Anterior cingulate cortex (tissue), 58 donors: ENCODE data around the gene SERGEF.
"Not testable (repeated sequence)": the region's sequence is repeated elsewhere in the genome, so short reads cannot be mapped to it uniquely, and the experiment has no call there.

Experiments used
- DNase-seq, 58 donors: peaks; one replicate each; lab custom pipeline; 2025; lab: John Stamatoyannopoulos, UW

The SERGEF gene

GRCh38 chr11:18001191-18001590 is 11.7 kb downstream of the SERGEF start:
- DNase-seq, result no peak

- DNase-seq, result no peak
Observed at GRCh38 chr11:18000760-18001159, 12.1 kb downstream of the SERGEF start.

DNA sequence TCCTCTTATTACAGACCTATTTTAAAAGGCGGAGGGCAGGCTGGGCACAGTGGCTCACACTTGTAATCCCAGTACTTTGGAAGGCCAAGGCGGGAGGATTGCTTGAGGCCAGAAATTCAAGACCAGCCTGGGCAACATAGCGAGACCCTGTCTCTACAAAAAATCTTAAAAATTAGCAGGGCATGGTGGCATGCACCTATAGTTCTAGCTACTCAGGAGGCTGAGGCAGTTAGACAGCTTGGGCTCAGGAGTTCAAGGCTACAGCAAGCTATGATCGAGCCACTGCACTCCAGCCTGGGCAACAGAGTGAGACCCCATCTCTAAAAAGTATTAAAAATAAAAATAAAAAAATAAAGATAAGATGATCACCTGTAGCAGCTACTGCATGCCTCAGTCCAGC is 12.7 kb downstream of the SERGEF start:
- not testable (repeated sequence) for DNase-seq

DNA sequence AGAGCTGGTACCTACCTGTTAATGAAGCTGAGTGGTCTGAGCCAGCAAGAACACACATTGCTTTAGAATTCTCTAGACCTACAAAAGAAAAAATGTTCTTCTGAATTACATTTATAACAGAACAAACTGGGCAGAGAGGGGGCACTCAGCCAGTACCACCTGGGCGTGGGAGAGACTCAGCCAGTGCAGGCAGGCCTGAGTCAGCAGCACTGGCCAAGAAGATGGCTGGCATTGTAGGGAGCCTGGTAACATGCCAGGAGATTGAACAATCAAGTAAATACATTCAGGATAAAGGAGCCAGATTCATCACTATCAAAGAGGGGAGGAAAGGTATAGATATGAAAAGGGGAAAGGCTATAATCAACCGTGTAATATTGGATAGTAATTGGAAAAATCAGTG is 19.9 kb downstream of the SERGEF start:
- DNase-seq, result peak in 20 of 58 donors; percentile 11 to 63 (median 29)

DNA sequence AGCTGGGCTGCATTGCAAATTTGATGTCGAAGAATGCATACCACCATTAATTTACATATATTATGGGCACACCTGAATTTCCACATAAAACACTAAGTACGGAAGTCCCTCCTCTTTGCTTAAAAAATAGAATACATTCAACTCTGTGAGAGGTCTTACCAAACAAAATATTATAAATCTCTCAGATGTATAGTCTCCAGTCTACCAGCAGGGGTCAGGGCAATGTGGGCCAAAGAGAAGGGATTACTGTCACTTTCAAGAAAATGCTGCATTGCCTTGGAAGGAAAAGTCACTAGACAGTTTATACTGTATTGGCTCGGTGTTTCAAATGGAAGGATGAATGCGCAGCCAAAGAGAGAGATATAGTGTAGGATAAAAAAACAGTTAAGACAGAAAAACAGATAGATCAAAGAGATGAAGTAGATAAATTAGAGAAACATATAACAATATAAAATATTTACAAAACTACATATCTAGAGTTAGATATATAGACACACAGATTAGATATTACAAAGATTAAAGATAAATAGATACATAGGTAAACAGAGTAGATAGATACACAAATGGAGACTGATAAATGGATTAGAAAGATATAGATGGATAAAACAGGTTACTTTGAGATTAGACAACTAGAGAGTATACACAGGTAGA is 20.9 kb downstream of the SERGEF start:
- DNase-seq, result peak in 13 of 58 donors; percentile 1 to 48 (median 11)

GRCh38 chr11:17989306-17989705 is 23.5 kb downstream of the SERGEF start:
- no peak for DNase-seq

- DNase-seq, result no peak
Observed at GRCh38 chr11:17988465-17988864, 24.4 kb downstream of the SERGEF start.

GRCh38 chr11:17987826-17988225 is 25.0 kb downstream of the SERGEF start:
- no peak for DNase-seq

DNA sequence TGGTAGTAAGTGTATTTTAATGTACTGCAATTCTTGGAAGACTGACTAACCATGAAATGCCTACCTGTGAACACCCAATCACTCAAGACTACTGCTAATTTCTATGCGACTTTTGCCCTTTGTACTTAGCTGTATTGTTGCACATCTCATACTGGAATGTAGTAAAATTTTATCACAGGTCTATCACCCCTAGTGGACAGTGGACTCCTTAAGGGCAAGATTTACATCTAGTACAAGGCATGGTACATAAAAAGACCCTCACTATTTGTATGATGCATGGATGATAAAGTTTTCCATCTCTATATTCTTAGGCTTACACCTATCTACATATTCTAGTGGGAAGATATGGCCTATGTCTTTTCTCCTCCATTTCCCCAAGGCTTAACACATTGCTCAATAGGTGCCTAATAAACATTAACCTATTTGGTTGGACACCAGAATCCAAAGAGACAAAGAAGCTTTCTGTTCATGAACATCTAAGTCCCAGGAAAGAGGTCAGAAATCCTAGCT is 26.1 kb downstream of the SERGEF start:
- no peak for DNase-seq

DNA sequence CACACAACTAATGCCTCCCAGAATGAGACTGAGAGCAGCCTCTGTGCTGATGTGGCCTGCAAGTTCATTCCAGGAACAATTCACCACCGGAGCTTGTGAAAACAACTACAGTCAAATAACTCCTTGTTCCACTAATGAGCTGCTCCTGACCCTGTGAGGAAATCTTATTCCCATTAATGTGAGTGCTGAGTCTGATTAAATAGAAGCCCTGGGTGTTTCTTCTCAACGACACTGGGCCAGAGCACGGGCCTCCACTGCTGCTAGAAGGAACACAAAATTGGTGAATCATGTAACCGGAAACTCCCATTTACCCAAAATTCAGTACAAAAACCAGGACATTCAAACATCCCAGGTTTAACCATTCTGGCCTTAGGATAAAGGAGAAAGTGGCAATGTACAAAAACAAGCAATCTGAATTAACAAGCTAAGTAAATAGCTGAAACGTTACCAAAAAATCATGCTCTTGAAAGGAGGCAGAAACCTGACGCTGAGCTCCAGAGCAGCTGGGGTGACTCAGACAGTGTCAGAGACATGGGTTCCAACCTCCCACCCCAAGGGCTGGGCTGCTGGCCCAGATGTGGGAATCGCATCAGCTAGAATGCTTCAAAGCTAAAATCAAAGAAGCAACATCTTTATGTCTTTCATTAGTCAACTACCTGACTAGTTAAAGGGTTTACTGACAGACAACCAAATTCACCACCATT is 26.7 kb downstream of the SERGEF start:
- peak in 5 of 58 donors; percentile 1 to 46 (median 12) for DNase-seq

- DNase-seq, result peak in 3 of 58 donors; percentile 6 to 46 (median 19)
Observed at GRCh38 chr11:17985517-17985916, 27.3 kb downstream of the SERGEF start.

DNA sequence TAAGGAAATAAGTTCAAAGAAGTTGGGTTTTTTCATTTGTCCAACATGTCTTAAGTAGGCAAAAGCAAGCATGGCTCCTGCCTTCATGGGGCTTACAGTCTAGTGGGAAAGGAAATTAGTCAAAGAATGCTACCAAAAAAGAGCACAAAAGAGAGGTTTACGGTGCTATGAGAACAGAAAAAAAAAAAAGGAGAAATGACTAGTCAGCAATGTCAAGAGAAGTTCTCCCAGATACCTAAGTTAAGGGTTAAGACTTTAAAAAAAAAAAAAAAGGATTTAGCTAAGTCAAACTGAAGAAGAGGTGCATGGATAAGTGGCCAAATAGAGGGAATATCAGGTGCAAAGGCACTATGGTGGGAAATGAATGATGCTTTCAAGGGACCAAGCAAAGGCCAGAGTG is 29.3 kb downstream of the SERGEF start:
- no peak for DNase-seq

DNA sequence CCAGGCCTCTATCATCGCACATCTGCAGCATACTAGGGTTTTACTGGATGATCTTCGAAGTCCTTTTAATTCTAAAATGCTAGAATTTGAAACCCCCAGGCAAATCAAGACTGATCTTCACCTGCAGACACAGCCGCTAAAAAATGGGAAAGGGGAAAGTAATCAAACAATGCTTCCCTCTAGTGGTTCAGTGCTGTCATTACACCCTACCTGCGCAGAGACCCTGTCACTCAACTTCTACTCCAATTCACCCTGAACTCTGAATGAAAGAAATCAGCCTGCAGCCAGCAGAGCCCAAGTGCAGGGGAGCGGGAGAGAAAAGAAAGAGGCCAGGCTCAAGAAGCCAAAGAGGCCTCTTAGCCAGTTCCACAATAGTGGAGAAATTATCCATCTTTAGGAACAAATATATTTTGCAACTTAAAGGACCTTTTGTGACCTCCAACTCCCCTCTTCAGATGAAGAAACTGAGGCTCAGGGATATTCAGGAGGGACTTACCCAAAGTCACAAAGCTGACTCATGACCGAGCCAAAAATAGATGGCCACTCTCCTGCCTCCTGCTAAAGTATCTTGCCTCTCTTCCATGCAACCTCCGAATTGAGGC is 33.0 kb downstream of the SERGEF start:
- peak in 8 of 58 donors; percentile 1 to 18 (median 4) for DNase-seq

DNA sequence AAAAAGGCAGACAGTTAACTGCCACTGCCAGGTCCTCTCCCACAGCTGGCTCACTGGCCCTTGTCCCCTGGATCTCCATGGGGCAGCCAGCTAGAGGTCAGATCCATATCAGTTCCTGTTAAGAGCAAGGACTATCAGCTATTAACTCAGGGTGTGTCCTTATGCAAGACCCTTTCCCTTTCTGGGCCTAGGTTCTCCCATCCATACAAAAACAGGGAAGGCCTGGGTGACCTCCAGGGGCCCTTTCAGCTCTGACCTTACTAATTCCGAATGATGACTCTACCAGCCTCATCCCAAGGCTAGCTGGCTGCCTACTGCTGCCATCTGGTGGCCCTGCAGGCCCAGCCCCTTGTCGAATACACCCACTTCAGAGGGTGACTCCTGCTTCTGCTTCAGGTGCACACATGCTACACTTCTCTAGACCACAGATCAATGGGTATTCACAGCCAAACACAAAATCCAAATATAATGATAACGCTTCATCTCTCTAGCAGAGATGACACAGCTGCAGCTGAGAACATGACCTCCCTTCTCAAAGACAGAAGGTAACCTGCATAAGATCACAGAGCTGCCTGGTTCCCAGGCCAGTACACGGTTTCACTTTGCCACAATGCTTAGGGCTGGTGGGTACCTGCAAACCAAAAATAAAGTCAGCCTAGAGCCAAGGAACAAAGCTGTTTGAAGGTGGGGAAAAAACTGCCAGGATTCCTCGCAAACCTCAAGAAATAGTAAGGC is 34.1 kb downstream of the SERGEF start:
- peak in 39 of 58 donors; percentile 12 to 68 (median 30) for DNase-seq

- DNase-seq, result no peak
Observed at GRCh38 chr11:17976651-17977050, 36.2 kb downstream of the SERGEF start.

GRCh38 chr11:17974246-17974645 is 38.6 kb downstream of the SERGEF start:
- DNase-seq, result peak in 12 of 58 donors; percentile 4 to 38 (median 14)

- peak in 42 of 58 donors; percentile 4 to 86 (median 46) for DNase-seq
Observed at GRCh38 chr11:17972987-17973386, 39.9 kb downstream of the SERGEF start.

DNA sequence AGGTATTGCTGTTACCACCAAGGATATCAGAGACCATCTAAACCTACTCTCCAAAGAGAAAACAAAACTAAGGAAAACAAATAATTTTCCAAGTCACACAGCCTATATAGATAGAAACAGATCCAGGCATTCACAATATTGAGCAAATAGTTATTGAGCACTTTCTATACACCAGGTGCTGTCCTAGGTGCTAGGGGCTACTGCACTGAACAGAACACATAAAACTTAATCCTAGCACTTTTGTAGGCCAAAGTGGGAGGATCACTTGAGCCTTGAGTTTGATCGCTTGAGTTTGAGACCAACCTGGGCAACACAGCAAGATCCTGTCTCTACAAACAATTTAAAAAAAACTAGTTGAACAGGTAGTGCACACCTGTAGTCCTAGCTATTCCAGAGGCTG is 44.6 kb downstream of the SERGEF start:
- no peak for DNase-seq

DNA sequence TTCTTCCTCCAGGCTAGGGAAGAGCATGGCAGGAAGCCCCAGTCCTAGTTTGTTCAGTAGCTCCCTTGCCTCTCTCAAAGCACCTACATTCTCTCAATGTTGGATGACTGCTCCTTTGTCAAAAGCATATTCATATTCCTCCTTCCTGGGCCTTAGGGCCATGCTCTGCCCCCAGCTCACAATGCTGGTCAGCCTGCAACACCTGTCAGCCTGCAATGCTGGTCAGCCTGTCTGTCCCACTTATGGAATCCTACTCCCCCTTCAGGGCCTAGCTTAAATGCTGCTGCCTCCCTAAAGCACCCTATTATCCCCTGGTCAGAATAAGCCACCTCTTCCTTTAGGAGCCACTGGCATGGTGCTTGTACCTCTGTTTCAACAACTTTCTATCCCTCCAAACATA is 45.2 kb downstream of the SERGEF start:
- DNase-seq, result no peak

GRCh38 chr11:17960091-17960490 is 52.8 kb downstream of the SERGEF start:
- DNase-seq, result peak in 1 of 58 donors; percentile 5

GRCh38 chr11:17958446-17958845 is 54.4 kb downstream of the SERGEF start:
- no peak for DNase-seq
